B cell (primary cell): ENCODE data around the gene TUBA4B. TPM values are rescaled to one million over a fixed set of nuclear protein-coding genes. Genes with fewer than 3 reads are reported as not detected.

Experiments used
- ATAC-seq: fragments of 200-7000 bp; cut with Tn5 transposase; one replicate; pipeline ENCODE4 v1.10.0; 2021; ENCODE audit warnings: low read depth, mild to moderate bottlenecking, moderate number of reproducible peaks, moderate library complexity
- CTCF ChIA-PET: fragments of 350-600 bp; sonication (Branson Sonifier 250); formaldehyde crosslinking; loops from one replicate; lab custom pipeline; 2021; ENCODE audit warnings: antibody characterized with exemption, inconsistent platforms; lab: Charles Lee
- POLR2A ChIA-PET: fragments of 350-600 bp; sonication (Branson Sonifier 250); formaldehyde crosslinking; loops from one replicate; lab custom pipeline; 2021; ENCODE audit warnings: antibody characterized with exemption; lab: Charles Lee
- DNase-seq: peaks from one replicate; pipeline ENCODE4 v3.0.0; 2013
- H2AFZ ChIP-seq: 2 replicates; pipeline ENCODE4 v1.6.1; 2012; ENCODE audit warnings: mild to moderate bottlenecking, low read depth, low read length; ENCODE audit not compliant: insufficient read depth, poor library complexity, severe bottlenecking
- H3K27ac ChIP-seq, 2 donors: 1 replicate in 1 of 2; 2 replicates in 1 of 2; pipeline ENCODE4 v1.5.1; 2012 to 2013; ENCODE audit warnings: low read length in 2 of 2, mild to moderate bottlenecking in 2 of 2, moderate library complexity in 1 of 2
- H3K27me3 ChIP-seq, 4 experiments: fragments of 200-600 bp in 1 of 4; sonication (generic) in 1 of 4; replicated peaks in 1 of 4; 1 replicate in 2 of 4; 2 replicates in 2 of 4; pipeline versions ENCODE4 v1.6.1 to v1.7.0; 2013 to 2016; ENCODE audit warnings: low read length in 3 of 4, mild to moderate bottlenecking in 2 of 4, mixed read lengths in 1 of 4, moderate library complexity in 1 of 4; ENCODE audit not compliant: insufficient read depth in 4 of 4, control insufficient read depth in 3 of 4; ENCODE audit errors: control extremely low read depth in 1 of 4
- H3K36me3 ChIP-seq, 2 experiments: replicated peaks in 1 of 2; 1 replicate in 1 of 2; 2 replicates in 1 of 2; pipeline versions ENCODE4 v1.6.1 to v1.7.1; 2013; ENCODE audit warnings: low read length in 1 of 2; ENCODE audit not compliant: insufficient read depth in 2 of 2, control insufficient read depth in 1 of 2; ENCODE audit errors: control extremely low read depth in 1 of 2, extremely low read depth in 1 of 2
- H3K4me1 ChIP-seq, 2 donors: fragments of 200-600 bp in 1 of 2; sonication (generic) in 1 of 2; 1 replicate in 1 of 2; 2 replicates in 1 of 2; pipeline versions ENCODE4 v1.5.1 to v1.6.1; 2013 to 2017; ENCODE audit warnings: low read length in 2 of 2; ENCODE audit not compliant: control insufficient read depth in 2 of 2, insufficient read depth in 2 of 2
- H3K4me2 ChIP-seq: replicated peaks from 2 replicates; pipeline ENCODE3; 2012; ENCODE audit warnings: mild to moderate bottlenecking, low read depth, low read length; ENCODE audit not compliant: poor library complexity, severe bottlenecking
- H3K4me3 ChIP-seq, 5 experiments: fragments of 200-600 bp in 1 of 5; sonication (generic) in 1 of 5; 1 replicate in 3 of 5; 2 replicates in 2 of 5; pipeline versions ENCODE4 v1.5.1 to v1.7.0; 2011 to 2016; ENCODE audit warnings: low read length in 4 of 5, mild to moderate bottlenecking in 4 of 5, low read depth in 2 of 5, control low read depth in 1 of 5, moderate library complexity in 1 of 5; ENCODE audit not compliant: insufficient read depth in 1 of 5; ENCODE audit errors: control extremely low read depth in 1 of 5, extremely low read depth in 1 of 5
- H3K79me2 ChIP-seq: fragments of 200-600 bp; sonication (generic); one replicate; pipeline ENCODE4 v1.6.0; 2016; ENCODE audit warnings: low read length; ENCODE audit not compliant: control insufficient read depth, insufficient read depth
- H3K9ac ChIP-seq: fragments of 200-600 bp; sonication (generic); 2 replicates; pipeline ENCODE4 v1.6.1; 2017; ENCODE audit warnings: mild to moderate bottlenecking, low read length, moderate library complexity
- H3K9me3 ChIP-seq, 3 donors: one replicate each; pipeline versions ENCODE4 v1.6.1 to v1.7.1; 2013; ENCODE audit warnings: low read length in 2 of 3; ENCODE audit not compliant: control insufficient read depth in 2 of 3, insufficient read depth in 1 of 3; ENCODE audit errors: control extremely low read depth in 1 of 3
- H4K20me1 ChIP-seq: 2 replicates; pipeline ENCODE4 v1.6.0; 2012; ENCODE audit warnings: mild to moderate bottlenecking, low read length; ENCODE audit not compliant: insufficient read depth, control insufficient read depth, poor library complexity, severe bottlenecking
- H3K27ac Mint-ChIP-seq: one replicate; pipeline ENCODE4 v1.8.0; 2021; ENCODE audit warnings: mixed read lengths
- H3K27me3 Mint-ChIP-seq: one replicate; pipeline ENCODE4 v1.8.0; 2021; ENCODE audit warnings: mixed read lengths
- H3K4me1 Mint-ChIP-seq: one replicate; pipeline ENCODE4 v1.8.0; 2021; ENCODE audit warnings: mixed read lengths
- H3K4me3 Mint-ChIP-seq: one replicate; pipeline ENCODE4 v1.8.0; 2021; ENCODE audit warnings: mixed read lengths
- H3K9me3 Mint-ChIP-seq: one replicate; pipeline ENCODE4 v1.8.0; 2022; ENCODE audit warnings: mixed read lengths; ENCODE audit not compliant: insufficient read depth
- CTCF ChIP-seq: fragments of 200-600 bp; IDR thresholded peaks from one replicate; pipeline ENCODE4 v1.8.0; 2022; ENCODE audit warnings: antibody characterized with exemption, mild to moderate bottlenecking
- WGBS: methylation state at CpG from one replicate; pipeline ENCODE4 v1.1.5; 2013; ENCODE audit warnings: missing lambda C conversion rate; ENCODE audit not compliant: insufficient coverage; 5-methylcytosine and 5-hydroxymethylcytosine counted together
- intact Hi-C: fragments of 100-400 bp; cut with micrococcal nuclease; formaldehyde crosslinking; loops from one replicate; pipeline ENCODE4 v1.10.0; 2022
- polyA plus RNA-seq: library from polyadenylated mRNA; depleted of rRNA; stranded (reverse); fragments of >200 nt; gene quantifications from 2 replicates; pipeline ENCODE4 v1.2.3, GENCODE V29; 2012
- total RNA-seq, 2 donors: library from RNA; stranded (reverse); fragments of 120-200 nt in 1 of 2; gene quantifications; 1 replicate in 1 of 2; 2 replicates in 1 of 2; pipeline versions ENCODE4 v1.2.3 to v1.2.4, GENCODE V29; 2013 to 2022

The TUBA4B gene
- total and polyA plus RNA-seq, 2 donors (not counting 1 experiment from before 2014, with no cell fraction given) = not detected

GRCh38 chr2:219206328-219207133 lies 46.5 kb upstream of the TUBA4B start, which contains the start of gene ZFAND2B:
Gene ZFAND2B (plus strand): TSS chr2:219206782. CDS start chr2:219206988, 206 bp downstream.
- Histone ChIP-seq H4K20me1 (peaks cover 14% of the 10 kb centered on the region), H3K27me3 (no peaks in the 10 kb centered on the region), H3K9me3 (no peaks in the 10 kb centered on the region), H3K9ac (peak within 1 kb of the TSS; percentile 71), H3K79me2 (peaks cover 6% of the 10 kb centered on the region), H3K4me3 (peak within 1 kb of the TSS; percentile 53 to 82 (median 76)), H2AFZ (peak within 1 kb of the TSS; percentile 79), H3K4me1 (peaks cover 16 to 23% of the 10 kb centered on the region in 2 donors), H3K36me3 (peaks cover 7 to 24% of the 10 kb centered on the region in 2 experiments), H3K27ac (peak within 1 kb of the TSS; percentile 84 to 94), H3K4me2 (peak within 1 kb of the TSS; percentile 80)
- Mint-ChIP-seq H3K27me3 (no peaks in the 10 kb centered on the region), H3K9me3 (no peaks in the 10 kb centered on the region), H3K4me1 (peaks cover 28% of the 10 kb centered on the region), H3K27ac (peak within 1 kb of the TSS; percentile 98), H3K4me3 (peak within 1 kb of the TSS; percentile 96)
- DNase-seq = peak; percentile 97
- no peak for TF ChIP-seq CTCF
- peak; percentile 91 for ATAC-seq
- intact Hi-C loops = loop anchor here (1.0 to 2.0 kb wide), 8 partner anchors 13 to 88 kb away; partner anchors contain the start of genes ANKZF1, ATG9A, DNAJB2 and GLB1L
- ChIA-PET POLR2A (interaction anchor here (0.6 to 3.0 kb wide), 18 partner anchors 9 to 182 kb away, joined by 3 to 46 read pairs (median 6); partner anchors contain the start of genes ANKZF1, ATG9A, CNPPD1 and DNAJB2), CTCF (interaction anchor here (0.9 to 5.7 kb wide), 15 partner anchors 12 to 309 kb away, joined by 3 to 63 read pairs (median 5); partner anchors contain the start of genes ABCB6, ANKZF1, ATG9A and CNPPD1)
- under 1% methylated on average over 69 of the region's 76 CpGs for WGBS
